Muscle layer of duodenum (tissue), 2 donors: ENCODE results near the gene FUT3.

Experiments
- H3K27ac ChIP-seq: one replicate; pipeline ENCODE4 v1.7.0; 2013; ENCODE audit warnings: mild to moderate bottlenecking, low read length
- H3K27me3 ChIP-seq: one replicate; pipeline ENCODE4 v1.7.0; 2013; ENCODE audit warnings: low read depth, mild to moderate bottlenecking, control low read depth, low read length
- H3K36me3 ChIP-seq, 2 donors: one replicate each; pipeline ENCODE4 v1.7.0; 2013; ENCODE audit warnings: low read length in 2 of 2, control low read depth in 1 of 2, mild to moderate bottlenecking in 1 of 2; ENCODE audit not compliant: insufficient read depth in 2 of 2, control insufficient read depth in 1 of 2
- H3K4me1 ChIP-seq, 2 donors: one replicate each; pipeline ENCODE4 v1.7.0; 2013; ENCODE audit warnings: low read length in 2 of 2, mild to moderate bottlenecking in 2 of 2, control low read depth in 1 of 2, moderate library complexity in 1 of 2; ENCODE audit not compliant: insufficient read depth in 2 of 2, control insufficient read depth in 1 of 2
- H3K4me3 ChIP-seq, 2 donors: one replicate each; pipeline ENCODE4 v1.7.0; 2013; ENCODE audit warnings: low read length in 2 of 2, low read depth in 1 of 2, mild to moderate bottlenecking in 1 of 2
- H3K9me3 ChIP-seq, 2 donors: one replicate each; pipeline ENCODE4 v1.7.0; 2013; ENCODE audit warnings: low read length in 2 of 2, control low read depth in 1 of 2, mild to moderate bottlenecking in 1 of 2; ENCODE audit not compliant: control insufficient read depth in 1 of 2
- donor health status: healthy.

FUT3 gene

DNA sequence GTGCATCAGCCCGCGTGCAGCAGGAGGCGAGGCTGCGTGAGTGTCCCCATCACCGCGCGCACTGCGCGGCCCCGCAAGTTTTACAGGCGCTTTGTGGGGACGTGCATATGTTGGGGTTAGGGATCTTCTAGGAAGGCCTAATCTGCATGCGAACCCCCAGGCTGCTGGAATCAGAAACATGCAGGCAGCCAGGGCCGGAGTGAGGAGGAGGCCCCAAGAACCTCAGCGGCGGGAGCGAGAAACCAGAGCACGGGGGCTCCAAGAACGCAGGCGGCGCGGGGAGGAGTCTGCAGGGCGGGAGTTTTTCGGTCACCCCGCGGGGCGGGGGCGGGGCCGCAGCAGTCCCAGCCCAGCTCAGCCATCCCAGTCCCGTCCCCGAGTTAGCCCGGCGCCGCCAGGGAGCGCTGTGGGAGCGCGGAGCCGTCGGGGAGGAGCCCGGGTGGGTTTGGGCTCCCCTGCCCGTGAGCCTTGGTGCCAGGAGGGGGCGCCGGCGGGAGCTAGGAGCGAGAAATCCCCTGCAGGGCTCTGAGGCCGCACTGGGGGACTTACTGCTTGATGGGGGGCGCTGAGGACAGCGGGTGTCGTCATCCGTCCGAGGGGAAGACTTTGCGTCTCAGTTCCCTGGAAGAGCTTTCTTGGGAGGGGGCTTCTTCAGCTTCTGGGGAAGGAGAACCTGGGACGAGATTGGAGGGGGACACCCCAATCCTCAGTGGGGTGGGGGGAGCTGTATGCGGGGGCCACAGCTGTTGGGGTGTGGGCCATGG is 47.3 kb downstream of the FUT3 start:
- Histone ChIP-seq H3K27me3 (peaks cover 7% of the 10 kb centered on the region), H3K9me3 (no peaks in the 10 kb centered on the region), H3K4me1 (peaks cover 0 to 12% of the 10 kb centered on the region in 2 donors), H3K4me3 (peak overlapping the region; percentile 37 to 55), H3K27ac (no peak overlapping the region), H3K36me3 (no peaks in the 10 kb centered on the region)

DNA sequence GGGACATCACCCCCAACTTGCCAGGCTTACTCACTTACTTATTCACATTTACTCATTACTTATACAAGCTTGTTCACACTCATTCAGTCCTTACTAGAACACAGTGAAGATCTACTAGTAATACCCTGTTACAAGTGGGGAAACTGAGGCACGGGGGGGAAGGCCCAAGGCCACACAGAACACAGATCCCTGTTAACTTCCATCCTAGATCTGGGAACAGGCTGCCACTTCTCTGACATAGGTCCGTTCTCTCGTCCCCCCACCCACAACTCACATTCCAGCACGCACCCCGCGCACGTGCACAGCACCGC is 47.9 kb downstream of the FUT3 start:
- Histone ChIP-seq H3K36me3 (no peaks in the 10 kb centered on the region), H3K27ac (no peak overlapping the region), H3K9me3 (no peaks in the 10 kb centered on the region), H3K4me1 (peaks cover 0 to 12% of the 10 kb centered on the region in 2 donors), H3K27me3 (peaks cover 7% of the 10 kb centered on the region), H3K4me3 (peak overlapping the region; percentile 37 to 55)

DNA sequence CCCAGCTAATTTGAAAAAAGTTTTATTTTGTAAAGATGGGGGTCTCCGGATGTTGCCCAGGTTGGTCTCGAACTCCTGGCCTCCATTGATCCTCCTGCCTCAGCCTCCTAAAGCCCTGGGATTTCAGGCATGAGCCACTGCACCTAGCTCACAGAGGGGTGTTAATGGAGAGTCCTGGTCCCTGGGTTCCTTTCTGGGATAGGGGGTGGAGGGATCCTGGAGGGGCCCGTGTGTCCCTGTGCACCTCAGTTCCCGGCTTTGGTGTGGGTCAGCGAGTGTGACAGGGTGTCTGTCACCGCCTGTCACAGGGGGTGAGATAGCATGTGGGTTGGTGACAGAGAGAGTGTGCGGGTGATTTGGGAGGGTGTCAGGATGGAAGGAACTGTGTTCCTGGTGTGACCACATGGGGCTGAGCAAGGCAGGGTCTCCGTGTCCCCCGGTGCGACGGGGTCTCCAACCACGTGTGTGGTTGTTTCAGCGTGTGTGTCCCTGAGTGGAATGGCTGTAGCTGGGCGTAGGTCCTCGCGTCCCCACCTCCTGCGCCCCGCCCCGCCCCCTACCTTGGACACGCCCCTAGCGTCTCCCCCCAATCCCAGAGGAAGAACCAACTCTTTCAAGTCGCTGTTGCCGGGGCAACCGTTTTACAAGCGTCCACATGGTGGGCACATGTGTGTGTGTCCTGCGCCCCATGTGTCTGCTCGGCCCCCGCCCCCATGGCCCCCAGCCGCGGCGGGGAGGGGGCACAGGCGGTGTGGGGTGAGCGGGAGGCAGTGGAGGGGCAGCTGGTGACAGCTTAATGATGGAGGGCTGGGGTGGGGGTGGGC is 49.2 kb downstream of the FUT3 start:
- Histone ChIP-seq H3K4me1 (peaks cover 0 to 12% of the 10 kb centered on the region in 2 donors), H3K27ac (no peak overlapping the region), H3K4me3 (no peak overlapping the region), H3K36me3 (no peaks in the 10 kb centered on the region), H3K9me3 (no peaks in the 10 kb centered on the region), H3K27me3 (peaks cover 7% of the 10 kb centered on the region)

DNA sequence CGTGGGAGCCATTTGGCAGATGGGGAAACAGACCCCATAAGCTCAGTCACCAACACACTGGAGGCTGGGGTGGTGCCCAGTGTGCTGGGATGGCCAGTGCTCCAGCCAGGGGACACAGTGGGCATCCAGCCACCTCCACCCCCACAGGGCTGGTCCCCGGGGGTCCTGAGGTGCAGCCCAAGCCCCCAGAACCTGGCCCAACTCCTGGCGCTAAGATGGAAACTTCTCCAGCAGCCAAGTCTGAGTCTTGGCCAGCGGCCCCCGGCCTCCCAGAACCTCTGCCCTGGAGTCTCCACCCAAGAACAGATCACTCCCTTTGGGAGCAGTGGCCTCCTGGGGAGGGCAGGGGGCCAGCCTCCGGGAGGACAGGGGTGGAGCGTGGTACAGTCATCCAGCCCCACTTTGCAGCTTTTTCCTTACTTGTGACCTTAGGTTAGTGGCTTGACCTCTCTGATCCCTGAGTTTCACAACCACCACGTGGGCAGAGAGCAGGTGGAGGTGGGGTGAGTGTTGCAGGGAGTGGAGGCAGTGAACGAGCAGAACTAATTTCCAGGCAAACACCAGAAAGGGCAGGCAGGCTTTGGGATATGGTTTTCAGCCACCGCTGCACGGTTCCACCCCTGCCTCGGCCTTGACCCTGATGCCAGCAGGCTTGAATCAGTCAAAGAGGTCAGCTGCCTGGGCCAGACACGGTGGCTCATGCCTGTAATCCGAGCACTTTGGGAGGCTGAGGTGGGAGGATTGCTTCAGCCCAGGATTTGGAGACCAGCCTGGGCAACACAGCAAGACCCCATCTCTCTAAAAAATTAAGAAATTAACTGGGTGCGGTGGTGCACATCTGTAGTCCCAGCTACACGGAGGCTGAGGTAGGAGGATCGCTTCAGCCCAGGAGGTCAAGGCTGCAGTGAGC is 50.6 kb downstream of the FUT3 start:
- Histone ChIP-seq H3K27me3 (peaks cover 7% of the 10 kb centered on the region), H3K4me3 (no peak overlapping the region), H3K27ac (no peak overlapping the region), H3K36me3 (no peaks in the 10 kb centered on the region), H3K4me1 (peaks cover 0 to 6% of the 10 kb centered on the region in 2 donors), H3K9me3 (no peaks in the 10 kb centered on the region)

DNA sequence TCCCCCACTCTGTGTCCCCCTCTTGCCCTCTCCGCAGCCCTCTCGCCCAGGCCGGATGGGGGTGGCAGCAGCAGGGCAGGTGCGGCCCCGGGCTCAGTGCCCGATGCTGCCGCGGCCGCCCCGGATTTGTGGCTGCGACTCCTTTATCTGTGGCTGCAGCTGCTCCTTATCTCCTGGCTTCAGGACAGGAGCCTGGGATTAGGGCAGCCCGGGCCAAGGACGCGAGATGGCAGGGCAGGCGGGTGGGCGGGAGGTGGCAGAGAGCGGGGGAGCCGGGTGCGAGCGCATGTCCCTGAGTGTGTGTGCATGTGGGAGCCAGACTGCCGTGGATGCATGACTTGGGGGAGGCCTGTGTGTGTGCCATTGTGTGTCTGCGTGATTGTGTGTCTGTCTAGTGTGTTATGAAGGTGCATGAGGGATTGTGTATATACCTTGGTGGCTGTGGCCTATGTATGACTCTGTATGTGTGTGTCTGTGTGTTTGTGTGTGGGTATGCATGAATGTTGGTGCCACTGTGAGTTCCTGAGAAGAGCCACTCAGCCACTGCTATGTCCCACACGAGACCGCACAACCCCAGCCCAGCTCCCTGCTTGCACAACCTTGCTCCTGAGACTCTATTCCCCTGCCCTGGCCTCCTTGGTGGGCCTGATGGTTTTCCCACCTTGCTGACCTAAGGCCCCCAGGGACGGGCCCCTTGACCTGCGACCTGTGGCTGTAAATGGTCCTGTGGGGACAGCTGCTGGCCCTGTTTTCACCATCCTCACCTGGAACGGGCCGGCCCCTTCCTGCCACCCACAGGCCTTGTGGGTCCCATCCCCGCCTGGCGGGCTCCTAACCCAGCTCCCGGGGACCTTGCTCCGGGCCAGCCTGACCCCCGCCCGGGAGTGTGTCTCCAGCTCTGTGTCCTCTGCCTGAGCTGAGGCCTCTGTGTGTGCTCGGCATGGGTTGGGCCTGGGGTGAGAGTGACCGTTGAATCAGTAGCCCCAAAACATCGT is 51.7 kb downstream of the FUT3 start:
- Histone ChIP-seq H3K27me3 (peaks cover 7% of the 10 kb centered on the region), H3K4me1 (peaks cover 0 to 6% of the 10 kb centered on the region in 2 donors), H3K4me3 (no peak overlapping the region), H3K36me3 (no peaks in the 10 kb centered on the region), H3K27ac (no peak overlapping the region), H3K9me3 (no peaks in the 10 kb centered on the region)

DNA sequence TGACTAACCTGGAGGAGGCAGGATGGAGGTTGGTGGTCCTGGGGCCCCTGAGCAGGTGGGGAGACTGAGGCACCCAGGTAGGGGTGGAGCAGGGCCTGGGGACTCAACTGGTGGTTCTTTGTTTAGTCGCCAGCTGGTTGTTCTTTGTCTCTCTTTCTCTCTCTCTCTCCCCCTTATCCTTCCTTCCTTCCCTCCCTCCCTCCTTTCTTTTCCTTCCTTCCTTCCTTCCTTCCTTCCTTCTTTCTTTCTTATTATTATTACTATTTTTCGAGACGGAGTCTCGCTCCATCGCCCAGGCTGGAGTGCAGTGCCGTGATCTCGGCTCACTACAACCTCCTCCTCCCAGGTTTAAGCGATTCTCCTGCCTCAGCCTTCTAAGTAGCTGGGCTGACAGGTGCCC is 53.0 kb downstream of the FUT3 start:
- Histone ChIP-seq H3K9me3 (no peaks in the 10 kb centered on the region), H3K4me3 (no peak overlapping the region), H3K36me3 (no peaks in the 10 kb centered on the region), H3K4me1 (no peaks in the 10 kb centered on the region), H3K27ac (no peak overlapping the region), H3K27me3 (peaks cover 7% of the 10 kb centered on the region)

DNA sequence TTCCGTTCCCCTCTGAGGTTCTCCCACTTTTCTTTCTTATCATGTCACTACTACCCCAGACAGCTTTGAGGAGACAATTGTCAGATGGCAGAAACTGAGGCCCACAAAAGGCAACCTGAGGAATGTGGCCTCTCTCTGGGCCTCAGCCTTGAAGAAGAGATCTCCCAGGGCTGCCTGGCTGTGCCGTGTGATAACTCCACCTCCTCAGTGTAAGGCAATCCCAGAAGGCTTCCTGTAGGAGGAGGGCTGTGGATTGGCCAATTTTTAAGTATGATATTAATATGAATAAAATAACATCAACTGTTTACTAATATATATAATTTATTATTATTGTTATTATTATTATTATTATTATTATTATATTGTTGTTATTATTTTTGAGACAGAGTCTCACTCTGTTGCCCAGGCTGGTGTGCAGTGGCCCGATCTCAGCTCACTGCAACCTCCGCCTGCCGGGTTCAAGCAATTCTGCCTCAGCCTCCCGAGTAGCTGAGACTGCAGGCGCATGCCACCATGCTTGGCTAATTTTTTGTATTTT is 55.8 kb downstream of the FUT3 start:
- Histone ChIP-seq H3K9me3 (no peaks in the 10 kb centered on the region), H3K4me1 (no peaks in the 10 kb centered on the region), H3K36me3 (no peaks in the 10 kb centered on the region), H3K27me3 (no peaks in the 10 kb centered on the region), H3K4me3 (no peak overlapping the region), H3K27ac (no peak overlapping the region)

DNA sequence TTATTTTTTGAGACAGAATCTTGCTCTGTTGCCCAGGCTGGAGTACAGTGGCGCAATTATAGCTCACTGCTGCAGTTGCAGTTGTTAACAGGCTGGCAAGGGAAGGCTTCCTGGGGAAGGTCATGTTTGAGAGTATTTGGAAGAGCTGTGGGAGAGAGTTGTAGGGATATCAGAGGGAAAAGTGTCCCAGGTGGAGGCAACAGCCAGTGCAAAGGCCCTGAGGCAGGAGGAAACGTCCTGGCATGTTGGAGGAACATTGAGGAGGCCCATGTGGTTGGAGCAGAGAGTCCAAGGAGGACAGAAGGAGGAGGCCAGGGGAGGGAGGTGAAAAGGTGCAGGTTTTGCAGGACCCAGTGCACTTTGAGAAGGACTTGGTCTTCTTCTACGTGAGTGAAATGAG is 58.1 kb downstream of the FUT3 start:
- no peaks in the 10 kb centered on the region for H3K9me3 ChIP-seq

More for the DNA sequence above, 58.1 kb downstream of the FUT3 start:
- no peaks in the 10 kb centered on the region for H3K27me3 ChIP-seq
- peaks cover 12 to 17% of the 10 kb centered on the region in 2 donors for H3K36me3 ChIP-seq
- H3K4me3 ChIP-seq, result no peak overlapping the region
- H3K27ac ChIP-seq, result no peak overlapping the region
- H3K4me1 ChIP-seq, result peaks cover 0 to 7% of the 10 kb centered on the region in 2 donors
